Measurements from ENCODE around the gene AHRR. TPM values are rescaled to one million over a fixed set of nuclear protein-coding genes. Genes with fewer than 3 reads are reported as not detected.

The AHRR gene
- total RNA-seq, 1 donor from 2014 or later: 54.9 TPM

DNA sequence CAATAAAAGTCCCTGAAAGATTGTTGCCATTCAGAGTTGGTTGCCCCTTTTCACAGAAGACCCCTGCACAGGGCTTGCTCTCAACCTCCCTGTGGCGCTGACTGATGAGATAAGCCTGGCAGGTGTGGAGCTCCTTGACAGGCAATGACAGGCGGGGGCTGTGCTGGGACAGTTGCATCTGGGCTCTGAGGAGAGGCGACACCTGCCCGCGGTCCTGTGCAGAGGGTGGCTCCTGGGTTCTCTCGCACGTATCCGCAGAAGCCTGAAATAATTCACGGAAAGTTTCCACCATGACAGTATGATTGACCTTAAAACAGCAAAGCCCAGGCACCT is 101.7 kb downstream of the AHRR start:
- peaks cover 48% of the 10 kb centered on the region for H3K4me1 Mint-ChIP-seq (ENCODE audit: unreplicated experiment)
- peaks cover 39% of the 10 kb centered on the region for H3K36me3 Mint-ChIP-seq (ENCODE audit: unreplicated experiment)
- no peaks in the 10 kb centered on the region for H3K27me3 Mint-ChIP-seq (ENCODE audit: unreplicated experiment)
- H3K9me3 Mint-ChIP-seq (ENCODE audit: unreplicated experiment): no peaks in the 10 kb centered on the region
- no peak for DNase-seq (ENCODE audit: extremely low spot score, unreplicated experiment)
- no peak overlapping the region for H3K4me3 Mint-ChIP-seq (ENCODE audit: unreplicated experiment)
- TF ChIP-seq, protein P1, sequence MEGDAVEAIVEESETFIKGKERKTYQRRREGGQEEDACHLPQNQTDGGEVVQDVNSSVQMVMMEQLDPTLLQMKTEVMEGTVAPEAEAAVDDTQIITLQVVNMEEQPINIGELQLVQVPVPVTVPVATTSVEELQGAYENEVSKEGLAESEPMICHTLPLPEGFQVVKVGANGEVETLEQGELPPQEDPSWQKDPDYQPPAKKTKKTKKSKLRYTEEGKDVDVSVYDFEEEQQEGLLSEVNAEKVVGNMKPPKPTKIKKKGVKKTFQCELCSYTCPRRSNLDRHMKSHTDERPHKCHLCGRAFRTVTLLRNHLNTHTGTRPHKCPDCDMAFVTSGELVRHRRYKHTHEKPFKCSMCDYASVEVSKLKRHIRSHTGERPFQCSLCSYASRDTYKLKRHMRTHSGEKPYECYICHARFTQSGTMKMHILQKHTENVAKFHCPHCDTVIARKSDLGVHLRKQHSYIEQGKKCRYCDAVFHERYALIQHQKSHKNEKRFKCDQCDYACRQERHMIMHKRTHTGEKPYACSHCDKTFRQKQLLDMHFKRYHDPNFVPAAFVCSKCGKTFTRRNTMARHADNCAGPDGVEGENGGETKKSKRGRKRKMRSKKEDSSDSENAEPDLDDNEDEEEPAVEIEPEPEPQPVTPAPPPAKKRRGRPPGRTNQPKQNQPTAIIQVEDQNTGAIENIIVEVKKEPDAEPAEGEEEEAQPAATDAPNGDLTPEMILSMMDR (IDR thresholded peaks at IDR 0.05): no peak
- peak overlapping the region; percentile 64 for H3K27ac Mint-ChIP-seq (ENCODE audit: unreplicated experiment)

DNA sequence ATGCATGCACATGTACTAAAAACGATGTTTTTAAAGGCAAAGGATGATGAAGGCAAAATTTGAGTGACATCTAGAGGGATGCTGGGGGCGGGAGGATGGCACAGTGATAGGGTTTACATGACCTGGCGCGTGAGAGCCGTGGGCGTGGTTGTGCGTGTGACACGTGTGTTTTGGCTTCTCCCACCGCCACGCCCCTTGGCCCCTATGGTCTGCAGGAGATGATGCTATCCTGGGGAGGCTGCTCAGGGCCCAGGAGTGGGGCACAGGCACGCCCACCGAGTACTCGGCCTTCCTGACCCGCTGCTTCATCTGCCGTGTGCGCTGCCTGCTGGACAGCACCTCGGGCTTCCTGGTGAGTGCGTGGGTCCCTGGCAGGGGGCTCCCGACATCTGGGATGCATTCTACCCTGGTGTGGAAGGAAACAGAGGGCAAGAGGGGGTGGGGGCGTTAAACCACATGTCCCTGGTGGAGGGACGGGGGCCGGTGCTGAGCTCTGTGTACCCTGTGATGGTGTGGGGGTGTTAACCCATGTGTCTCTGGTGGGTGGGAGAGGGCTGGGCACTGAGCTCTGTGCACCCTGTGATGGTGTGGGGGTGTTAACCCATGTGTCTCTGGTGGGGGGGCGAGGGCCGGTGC is 102.2 kb downstream of the AHRR start:
- peaks cover 45% of the 10 kb centered on the region for H3K4me1 Mint-ChIP-seq (ENCODE audit: unreplicated experiment)
- H3K4me3 Mint-ChIP-seq (ENCODE audit: unreplicated experiment): no peak overlapping the region
- TF ChIP-seq, protein P1 (IDR thresholded peaks at IDR 0.05): no peak
- no peaks in the 10 kb centered on the region for H3K9me3 Mint-ChIP-seq (ENCODE audit: unreplicated experiment)
- H3K27me3 Mint-ChIP-seq (ENCODE audit: unreplicated experiment): no peaks in the 10 kb centered on the region
- peaks cover 41% of the 10 kb centered on the region for H3K36me3 Mint-ChIP-seq (ENCODE audit: unreplicated experiment)
- H3K27ac Mint-ChIP-seq (ENCODE audit: unreplicated experiment): peak overlapping the region; percentile 71
- DNase-seq (ENCODE audit: extremely low spot score, unreplicated experiment): no peak

DNA sequence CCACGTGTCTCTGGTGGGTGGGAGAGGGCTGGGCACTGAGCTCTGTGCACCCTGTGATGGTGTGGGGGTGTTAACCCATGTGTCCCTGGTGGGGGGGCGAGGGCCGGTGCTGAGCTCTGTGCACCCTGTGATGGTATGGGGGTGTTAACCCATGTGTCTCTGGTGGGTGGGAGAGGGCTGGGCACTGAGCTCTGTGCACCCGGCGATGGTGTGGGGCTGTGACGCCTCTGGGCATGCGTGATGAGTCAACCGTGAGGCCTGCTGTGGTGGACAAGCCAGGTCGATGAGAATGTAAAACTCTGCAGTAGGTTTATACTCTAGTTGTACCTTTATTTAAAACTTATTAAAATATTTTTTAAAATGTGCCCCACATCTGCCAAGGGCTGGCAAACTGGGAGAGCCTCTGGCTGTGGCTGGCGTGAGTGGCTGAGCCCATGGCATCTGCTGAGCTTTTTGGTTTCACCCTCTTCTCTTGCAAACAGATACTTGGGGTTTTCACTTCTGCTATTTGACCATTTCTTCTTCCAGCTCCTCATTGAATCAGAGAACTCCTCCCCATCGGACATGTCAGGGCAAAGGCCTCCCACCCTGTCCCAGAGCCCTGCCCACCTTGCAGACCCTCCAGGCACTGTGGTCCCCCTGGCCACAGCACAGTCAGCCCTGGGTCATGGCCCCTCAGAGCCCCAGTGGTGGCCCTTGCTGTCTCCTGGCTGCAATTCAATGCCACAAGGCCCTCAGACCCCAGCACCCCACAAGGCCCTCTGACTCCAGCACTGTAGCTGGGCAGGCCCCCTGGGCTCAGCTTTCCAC is 103.0 kb downstream of the AHRR start:
- TF ChIP-seq, protein P1 (IDR thresholded peaks at IDR 0.05): no peak
- Mint-ChIP-seq H3K4me3 (ENCODE audit: unreplicated experiment) (no peak overlapping the region), H3K27ac (ENCODE audit: unreplicated experiment) (peak overlapping the region; percentile 71), H3K27me3 (ENCODE audit: unreplicated experiment) (no peaks in the 10 kb centered on the region), H3K36me3 (ENCODE audit: unreplicated experiment) (peaks cover 43% of the 10 kb centered on the region), H3K4me1 (ENCODE audit: unreplicated experiment) (peaks cover 47% of the 10 kb centered on the region), H3K9me3 (ENCODE audit: unreplicated experiment) (no peaks in the 10 kb centered on the region)
- DNase-seq (ENCODE audit: extremely low spot score, unreplicated experiment): no peak

DNA sequence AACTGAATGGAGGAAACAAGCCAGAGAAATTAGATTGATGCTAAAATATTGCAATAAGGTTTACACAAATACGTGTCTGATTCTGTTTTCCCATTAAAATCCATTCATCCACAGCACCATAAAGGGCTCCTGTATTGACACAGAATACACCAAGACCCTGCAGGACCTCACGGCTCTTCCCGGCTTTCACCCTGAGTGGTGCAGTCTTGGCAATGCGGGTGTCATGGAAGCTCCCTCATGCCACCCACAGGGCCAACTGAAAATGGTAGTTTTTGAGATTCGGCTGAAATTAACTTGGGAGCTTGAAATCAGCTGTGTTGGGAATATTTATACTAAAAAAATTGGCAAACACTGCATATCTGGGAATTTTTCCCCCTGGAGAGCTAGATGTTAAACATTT is 104.2 kb downstream of the AHRR start:
- DNase-seq (ENCODE audit: extremely low spot score, unreplicated experiment): no peak
- peak overlapping the region; percentile 63 for H3K27ac Mint-ChIP-seq (ENCODE audit: unreplicated experiment)
- H3K27me3 Mint-ChIP-seq (ENCODE audit: unreplicated experiment): no peaks in the 10 kb centered on the region
- no peak overlapping the region for H3K4me3 Mint-ChIP-seq (ENCODE audit: unreplicated experiment)
- H3K9me3 Mint-ChIP-seq (ENCODE audit: unreplicated experiment): no peaks in the 10 kb centered on the region
- H3K36me3 Mint-ChIP-seq (ENCODE audit: unreplicated experiment): peaks cover 35% of the 10 kb centered on the region
- TF ChIP-seq, protein P1 (IDR thresholded peaks at IDR 0.05): peak; percentile 24
- H3K4me1 Mint-ChIP-seq (ENCODE audit: unreplicated experiment): peaks cover 52% of the 10 kb centered on the region

DNA sequence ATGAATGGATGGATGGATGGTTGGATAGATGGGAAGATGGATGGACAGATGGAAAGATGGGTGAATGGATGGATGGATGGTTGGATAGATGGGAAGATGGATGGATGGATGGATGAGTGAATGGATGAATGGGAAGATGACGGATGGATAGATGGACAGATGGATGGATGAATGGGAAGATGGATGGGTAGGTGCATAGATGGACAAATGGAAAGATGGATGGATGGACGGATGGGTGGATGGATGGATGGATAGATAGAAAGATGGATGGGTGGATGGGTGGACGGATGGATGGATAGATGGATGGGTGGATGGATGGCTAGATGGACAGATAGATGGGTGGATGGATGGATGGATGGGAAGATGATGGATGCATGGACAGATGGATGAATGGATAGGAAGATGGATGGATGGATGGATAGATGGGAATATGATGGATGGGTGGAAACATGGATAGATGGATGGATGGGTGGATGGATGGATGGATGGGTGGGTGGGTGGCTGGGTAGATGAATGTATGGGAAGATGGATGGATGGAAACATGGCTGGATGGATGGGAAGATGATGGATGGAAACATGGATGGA is 105.0 kb downstream of the AHRR start:
- H3K4me1 Mint-ChIP-seq (ENCODE audit: unreplicated experiment): peaks cover 56% of the 10 kb centered on the region
- H3K4me3 Mint-ChIP-seq (ENCODE audit: unreplicated experiment): no peak overlapping the region
- peaks cover 35% of the 10 kb centered on the region for H3K36me3 Mint-ChIP-seq (ENCODE audit: unreplicated experiment)
- H3K27ac Mint-ChIP-seq (ENCODE audit: unreplicated experiment): peak overlapping the region; percentile 32
- DNase-seq (ENCODE audit: extremely low spot score, unreplicated experiment): no peak
- TF ChIP-seq, protein P1 (IDR thresholded peaks at IDR 0.05): no peak
- no peaks in the 10 kb centered on the region for H3K27me3 Mint-ChIP-seq (ENCODE audit: unreplicated experiment)
- no peaks in the 10 kb centered on the region for H3K9me3 Mint-ChIP-seq (ENCODE audit: unreplicated experiment)

Measured in osteocyte (in vitro differentiated cells).